HG02852 (cell line): Measurements from ENCODE around the gene JAG1.
A peak's percentile ranks its signal among the peaks of the same experiment; 100 is the strongest.

Experiments
- ATAC-seq: cut with Tn5 transposase; IDR thresholded peaks from one replicate; pipeline ENCODE4 v1.9.1; 2021; ENCODE audit warnings: mild to moderate bottlenecking, moderate library complexity; ENCODE audit not compliant: unreplicated experiment

Gene JAG1

DNA sequence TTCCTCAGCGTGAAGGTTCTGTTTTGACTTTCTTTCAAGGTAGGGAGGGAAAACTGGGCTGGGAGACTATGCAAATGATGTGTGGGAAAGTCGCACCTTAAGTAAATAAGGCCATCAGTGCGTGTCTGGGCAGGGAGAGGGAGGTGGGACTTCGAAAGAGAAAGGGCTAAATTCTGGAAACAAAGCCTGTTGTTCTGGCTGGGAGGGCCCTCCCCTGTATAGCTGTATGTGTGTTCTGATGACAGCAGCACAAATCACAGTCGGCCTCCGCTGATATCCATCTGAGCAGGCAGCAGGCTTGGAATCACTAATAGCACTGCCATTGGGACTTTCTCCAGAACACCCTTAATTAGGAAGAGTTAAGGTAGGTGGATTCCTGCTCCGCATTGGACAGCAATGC, 19.2 kb downstream of the JAG1 start:
- peak; percentile 72 for ATAC-seq

DNA sequence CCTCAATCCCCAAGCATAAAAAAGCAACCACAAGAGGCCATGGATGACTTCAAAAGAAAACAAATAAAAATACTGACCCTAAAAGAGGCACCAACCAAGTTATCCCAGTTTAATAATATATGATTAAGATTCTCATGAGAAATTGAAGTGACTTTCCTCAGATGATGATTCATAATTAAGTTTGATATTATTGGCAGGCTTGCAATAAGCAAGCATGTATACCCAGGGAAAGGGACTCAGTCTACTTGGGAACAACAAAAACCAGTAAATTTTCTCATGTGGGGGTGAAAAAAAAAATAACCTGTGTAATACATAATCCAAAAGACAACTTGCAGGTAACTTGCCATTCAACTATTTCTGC, 19.6 kb downstream of the JAG1 start:
- no peak for ATAC-seq

DNA sequence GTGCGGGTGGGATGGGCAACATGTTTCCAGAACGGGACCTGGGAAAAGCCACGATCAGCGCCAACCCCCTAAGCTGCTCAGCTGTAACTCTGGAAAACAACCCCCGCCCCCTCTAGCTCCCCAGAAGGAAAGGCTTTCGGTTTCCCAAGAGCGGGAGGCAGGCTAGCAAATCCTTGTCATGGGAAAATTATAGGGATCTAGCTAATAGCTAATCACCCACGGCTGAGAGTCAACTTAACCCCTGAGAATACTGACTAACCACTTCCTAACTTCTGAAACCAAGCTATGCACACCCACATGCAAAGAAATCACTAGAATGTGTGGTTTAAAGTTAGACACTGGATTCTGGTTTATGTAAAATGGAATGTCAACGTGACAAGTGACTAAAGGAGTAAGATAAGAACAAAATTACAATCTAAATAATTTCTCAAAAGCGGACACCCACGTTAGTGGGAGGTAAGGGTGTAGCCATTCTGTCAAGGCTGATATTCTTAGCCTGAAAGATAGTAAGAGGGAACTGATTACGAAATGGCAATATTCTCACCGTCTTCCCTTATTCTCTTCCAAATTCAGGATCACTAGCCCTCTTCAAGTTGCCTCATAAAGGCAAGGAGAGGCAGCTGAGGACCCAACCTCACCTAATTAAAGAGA, 20.1 kb downstream of the JAG1 start:
- ATAC-seq, result no peak

DNA sequence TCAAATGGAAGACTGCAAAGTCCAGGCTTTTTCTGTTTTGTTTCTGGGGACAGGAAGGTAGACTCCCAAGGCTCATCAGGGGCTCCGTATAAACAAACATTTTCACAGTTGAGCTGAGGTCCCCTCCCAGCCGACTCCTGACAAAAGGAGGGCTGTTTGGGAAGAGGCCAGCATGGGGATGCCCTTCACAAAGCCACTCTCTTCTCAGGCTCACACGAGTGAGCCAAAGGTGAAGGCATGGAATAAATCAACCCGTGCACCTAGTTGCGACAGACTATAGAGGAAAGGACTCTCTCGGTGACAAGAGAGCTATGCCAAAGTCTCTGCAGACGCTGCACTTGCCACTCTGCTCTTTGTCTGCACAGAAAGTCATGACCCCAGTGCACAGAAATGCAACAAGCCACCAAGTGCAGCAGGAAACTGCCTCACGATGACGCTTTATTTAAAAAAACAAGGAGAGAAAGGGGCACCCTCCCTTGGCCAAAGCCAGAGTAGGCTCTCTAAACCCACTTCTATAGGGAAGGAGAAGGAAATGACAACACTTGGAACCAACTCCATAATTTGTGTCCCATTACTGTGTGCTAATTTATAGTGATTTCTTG, 21.0 kb downstream of the JAG1 start:
- no peak for ATAC-seq

DNA sequence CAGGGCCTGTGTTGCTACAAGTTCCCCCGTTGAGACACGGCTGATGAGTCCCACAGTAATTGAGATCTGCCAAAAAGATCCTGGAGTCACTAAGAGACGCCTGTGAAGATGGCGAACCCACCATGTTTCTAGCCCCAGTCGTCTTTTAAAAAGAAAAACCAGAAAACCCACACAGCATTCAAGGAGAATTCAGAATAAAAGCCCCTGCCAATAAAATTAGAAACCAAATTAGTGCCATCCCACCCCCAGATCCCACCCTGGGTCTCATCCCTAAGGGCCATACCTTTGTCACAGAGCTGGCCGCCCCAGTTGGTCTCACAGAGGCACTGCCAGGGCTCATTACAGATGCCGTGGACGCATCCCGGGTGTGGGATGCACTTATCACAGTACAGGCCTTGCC, 21.6 kb downstream of the JAG1 start:
- no peak for ATAC-seq

DNA sequence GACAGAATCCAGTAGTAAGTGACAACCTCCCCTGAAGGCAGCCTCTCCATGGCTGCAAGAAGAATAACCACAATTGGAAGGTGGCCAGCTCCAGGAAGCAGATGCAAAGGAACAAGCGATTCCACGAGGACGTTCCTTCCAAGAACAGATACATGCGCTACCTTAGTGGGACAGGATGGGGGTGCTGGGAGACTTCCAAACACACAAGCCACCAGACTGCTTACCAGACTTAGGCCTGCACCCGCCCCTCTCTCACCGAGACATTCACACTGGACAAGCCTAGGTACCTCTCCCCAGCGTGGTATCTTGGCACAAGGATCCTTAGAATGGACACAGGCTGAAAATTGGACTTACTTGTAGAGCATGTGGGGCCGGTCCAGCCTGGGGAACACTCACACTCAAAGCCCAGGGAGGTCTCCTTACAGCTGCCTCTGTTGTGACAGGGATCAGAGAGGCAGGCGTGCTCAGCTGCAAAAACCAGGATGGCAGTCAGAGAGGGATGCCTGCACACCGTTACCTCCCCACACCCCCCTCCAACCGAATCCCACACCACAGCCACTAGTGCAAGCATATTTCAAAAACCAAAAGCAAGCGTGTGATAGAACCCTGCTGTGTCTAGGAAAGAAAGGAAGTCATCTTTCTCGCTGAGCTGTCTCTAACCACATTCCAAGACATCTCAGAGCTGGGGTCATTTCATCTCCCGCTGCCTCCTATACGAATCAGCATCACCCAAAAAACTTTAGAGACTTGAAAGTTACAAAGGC, 22.4 kb downstream of the JAG1 start:
- no peak for ATAC-seq

DNA sequence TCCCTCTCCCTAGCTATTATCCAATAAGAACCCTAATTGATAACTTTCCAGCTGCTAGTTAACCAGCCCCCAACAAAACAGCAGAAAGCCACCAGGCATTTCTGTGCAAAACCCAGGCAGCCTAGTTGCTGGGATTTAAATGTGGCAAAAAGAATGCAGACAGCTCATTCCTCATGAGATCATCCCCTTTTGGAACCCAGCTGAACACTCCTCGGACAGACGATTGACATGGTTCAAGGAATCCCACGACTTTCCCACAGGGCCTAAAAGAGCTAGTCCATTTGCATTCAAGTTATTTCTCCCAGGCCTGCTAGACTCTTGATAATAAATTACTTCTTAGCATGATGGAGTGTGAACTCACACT, 24.0 kb downstream of the JAG1 start:
- ATAC-seq, result no peak

DNA sequence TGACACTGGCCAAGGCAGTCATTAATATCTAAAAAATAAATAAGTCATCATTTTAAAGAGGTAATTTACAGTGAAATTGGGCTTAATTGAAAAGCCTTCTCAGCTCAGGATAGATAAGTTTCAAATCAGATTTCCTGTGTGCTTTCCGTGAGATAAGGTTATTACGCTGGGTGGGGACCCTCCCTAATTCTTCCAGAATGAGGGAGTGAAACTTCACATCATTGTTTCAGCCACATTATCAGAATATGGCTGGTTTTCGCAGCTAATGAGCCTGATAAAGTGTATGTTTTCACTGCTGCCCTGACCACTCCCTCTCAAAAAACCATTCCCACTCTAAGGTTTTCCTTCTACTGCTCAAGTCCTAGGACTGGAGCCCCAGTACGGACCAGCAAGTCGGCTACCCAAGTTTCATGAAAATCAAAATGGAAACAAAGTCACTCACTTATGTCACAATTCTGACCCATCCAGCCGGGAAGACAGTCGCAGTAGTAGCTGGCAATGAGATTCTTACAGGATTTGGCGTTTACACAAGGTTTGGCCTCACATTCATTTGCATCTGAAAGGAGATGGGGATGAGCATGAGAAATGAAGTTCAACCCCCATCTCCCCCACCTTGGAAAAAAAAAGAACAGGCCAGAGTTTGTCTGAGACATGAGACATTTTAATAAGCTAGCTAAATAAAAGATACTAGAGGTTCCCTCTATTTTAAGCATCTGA, 24.6 kb downstream of the JAG1 start:
- ATAC-seq, result no peak

DNA sequence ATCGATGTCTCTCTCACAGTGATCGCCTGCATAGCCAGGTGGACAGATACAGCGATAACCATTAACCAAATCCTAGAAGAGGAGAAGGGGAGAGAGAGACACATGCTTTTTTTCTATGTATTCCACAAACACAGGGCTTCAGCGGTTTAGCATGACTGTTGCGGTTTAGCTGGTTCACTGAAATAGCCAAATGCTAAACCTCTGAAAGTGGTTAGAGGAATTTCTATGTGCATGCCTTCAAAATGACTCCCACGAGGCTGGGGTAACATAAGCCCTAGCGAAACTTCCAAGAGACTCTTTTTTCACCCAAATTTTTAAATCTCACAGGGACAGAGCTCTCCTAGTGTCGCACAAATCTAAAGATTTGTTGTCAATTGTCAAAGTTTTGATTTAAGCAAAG, 25.1 kb downstream of the JAG1 start:
- ATAC-seq, result no peak

DNA sequence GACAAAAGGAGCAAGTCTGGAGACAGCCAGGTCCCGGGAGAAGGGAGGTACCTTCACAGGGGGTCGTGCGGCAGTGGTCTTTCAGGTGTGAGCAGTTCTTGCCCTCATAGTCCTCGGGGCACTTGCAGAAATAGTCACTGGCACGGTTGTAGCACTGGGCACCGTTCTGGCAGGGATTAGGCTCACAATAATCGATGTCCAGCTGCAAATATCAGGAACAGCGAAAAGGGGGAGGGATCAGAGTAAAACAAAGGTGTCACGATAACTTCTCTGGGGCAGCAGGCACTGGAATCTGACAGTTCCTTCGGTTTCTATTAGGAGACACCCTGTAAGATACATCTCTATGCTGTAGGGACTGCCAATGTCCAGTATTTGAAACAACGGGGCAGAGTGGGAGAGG, 25.9 kb downstream of the JAG1 start:
- no peak for ATAC-seq

DNA sequence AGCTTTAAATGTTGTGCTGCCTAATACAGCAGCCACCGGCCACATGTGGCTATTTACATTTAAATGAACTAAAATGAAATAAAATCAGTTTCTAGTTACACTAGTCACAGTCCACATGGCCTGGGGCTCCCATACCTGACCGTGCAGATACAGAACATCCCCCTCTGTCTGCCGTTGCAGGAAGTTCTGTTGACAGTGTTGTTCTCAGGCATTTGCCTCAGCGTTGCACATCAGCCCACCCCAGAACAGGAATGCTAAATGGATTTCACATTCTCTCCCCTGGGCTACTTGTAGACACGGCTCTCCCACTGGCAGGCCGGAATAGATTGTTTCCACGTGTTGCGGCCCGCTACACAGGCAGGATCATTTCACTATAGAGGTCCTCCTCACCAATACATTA, 26.3 kb downstream of the JAG1 start:
- peak; percentile 34 for ATAC-seq

DNA sequence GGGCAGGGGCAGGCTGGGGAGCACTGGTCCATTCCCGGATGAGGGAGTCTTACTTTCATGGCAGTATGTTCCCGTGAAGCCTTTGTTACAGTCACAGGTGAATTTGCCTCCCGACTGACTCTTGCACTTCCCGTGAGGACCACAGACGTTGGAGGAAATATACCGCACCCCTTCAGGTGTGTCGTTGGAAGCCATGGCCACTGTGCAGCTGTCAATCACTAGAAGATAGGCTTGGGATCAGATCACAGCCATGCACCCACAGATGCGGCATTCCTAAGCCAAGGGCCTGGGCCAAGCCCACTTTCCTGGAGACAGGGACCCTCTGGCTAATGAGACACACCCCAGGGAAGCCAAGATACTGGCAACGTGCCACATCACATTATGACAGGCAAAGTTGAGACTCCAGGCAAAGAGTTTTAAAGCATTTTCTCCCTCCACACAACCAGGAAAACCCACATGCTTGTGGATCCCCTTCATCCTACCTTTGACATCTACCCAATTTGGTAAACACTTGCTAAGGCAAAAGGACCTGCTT, 26.8 kb downstream of the JAG1 start:
- no peak for ATAC-seq

DNA sequence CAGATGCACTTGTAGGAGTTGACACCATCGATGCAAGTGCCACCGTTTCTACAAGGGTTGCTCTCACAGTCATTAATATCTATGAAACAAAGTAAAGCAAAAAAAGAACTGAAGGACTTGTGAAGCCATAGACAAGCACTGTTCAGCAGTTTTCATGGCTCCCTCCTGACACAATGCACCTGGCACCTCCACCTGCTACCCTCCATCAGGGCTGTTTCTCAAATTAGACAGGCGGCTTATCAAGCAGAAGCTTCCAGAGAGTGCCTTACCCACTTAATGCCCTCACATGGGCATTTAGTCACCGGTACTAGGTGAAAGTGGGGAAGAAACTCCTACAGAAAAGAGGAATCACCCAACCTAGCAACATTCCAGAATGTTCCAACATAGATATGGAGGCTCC, 27.8 kb downstream of the JAG1 start:
- no peak for ATAC-seq

DNA sequence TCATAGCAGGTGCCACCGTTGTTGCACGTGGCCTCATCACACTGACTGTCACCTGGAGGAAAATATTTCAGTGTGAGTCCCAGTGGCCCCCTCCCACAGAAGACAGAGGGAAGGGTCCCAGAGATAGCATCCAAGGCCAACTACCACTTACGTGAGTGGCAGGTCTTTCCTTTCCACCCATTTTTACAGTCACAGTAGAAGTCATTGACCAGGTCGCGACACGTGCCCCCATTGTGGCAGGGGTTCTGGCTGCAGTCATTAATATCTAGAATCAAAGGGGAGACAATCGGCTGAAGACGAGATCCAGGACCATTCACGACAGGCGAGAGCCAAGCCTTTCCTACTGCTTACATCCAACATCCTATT, 28.6 kb downstream of the JAG1 start:
- no peak for ATAC-seq

DNA sequence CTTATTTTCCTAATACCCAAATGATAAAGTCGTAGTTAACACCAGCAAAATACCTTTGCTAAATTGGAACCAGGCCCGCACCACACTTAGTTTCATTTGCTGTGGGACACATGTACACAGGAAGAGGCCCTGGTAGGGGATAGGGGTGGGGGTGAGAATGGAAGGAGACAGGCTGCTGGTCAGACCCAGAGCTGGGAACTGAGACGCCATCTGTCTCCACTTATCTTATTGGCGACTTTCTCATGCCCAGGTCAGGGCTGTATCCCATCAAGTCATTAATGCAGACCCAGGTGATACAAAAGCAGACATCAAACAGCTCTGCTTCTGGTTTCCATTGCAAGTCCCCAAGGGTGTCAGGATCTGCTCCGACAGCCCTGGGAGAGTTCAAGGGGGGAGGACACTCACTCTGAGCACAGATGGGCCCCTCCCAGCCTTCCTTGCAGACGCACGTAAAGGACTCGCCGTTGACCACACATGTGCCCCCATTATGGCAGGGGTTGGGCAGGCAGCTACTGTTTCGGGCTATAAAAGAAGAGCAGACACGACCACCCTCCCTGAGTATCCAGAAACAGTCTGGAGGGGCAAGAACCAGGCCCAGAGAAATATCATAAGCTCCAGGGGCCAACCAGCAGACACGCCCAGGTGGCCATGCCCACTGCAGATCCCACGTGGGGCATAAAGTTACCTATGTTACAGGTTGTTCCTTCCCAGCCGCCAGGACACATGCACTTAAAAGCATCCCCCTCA, 29.2 kb downstream of the JAG1 start:
- peak; percentile 56 for ATAC-seq

DNA sequence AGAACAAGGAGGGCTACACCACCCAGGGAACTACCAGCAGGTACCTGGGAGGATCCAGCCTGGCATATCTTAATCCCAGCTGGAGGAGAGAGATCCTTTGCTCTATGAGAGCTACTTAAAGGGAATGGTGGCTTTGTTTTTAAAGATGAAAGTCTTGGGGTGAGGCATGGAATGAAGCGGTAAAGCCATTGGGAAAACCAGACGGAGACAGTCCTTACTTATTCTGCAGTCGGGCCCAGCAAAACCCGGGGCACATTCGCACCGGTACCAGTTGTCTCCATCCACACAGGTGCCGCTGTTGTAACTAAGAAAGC, 30.3 kb downstream of the JAG1 start:
- no peak for ATAC-seq

DNA sequence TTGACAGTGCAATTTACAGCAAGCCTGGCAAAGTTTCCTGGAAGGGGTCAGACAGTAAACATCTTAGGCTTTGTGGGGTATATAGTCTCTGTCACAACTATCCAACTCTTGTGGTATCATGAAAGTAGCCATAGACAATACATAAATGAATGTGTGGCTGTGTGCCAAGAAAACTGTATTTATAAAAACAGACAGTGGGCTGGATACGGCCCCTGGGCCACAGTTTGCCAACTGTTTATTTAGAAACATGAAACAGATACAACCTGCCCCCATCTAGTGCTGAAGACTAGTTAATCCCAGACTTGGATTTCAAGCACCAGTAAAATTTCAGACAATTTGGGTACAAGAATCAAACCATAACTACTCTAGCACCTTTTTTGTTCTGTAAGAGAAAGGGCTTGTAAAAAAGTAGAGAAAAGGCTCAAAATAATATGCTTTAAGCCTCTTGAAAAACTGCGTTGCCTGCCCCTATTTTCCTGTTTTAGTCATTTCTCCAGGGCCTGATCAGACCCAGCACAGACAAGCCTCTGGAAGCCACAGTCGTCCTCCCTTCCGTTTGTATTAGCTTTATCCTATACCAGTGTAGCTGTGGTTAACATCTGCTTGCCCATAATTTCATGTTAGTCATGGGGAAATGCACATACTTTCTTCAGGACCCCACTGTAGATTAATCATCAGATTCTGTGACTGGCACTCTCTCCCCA, 30.8 kb downstream of the JAG1 start:
- ATAC-seq, result no peak

DNA sequence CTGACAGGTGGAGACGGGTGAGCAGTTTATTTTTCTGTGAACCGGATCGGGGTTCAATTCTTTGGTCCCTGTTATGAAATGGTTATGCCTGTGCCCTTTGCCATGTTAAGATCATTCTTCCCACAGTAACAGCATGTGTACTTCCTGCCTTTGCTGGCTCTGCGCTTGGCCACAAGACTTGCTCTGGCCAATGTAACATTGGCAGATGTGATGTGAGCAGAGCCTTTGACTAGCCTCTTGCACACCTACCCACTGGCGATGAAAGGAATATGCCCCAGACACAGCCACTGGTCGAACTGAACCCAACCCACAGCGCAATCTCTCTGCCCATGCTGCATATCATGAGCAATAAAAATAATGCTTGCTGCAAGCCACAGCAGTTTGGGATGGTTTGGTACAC, 31.9 kb downstream of the JAG1 start:
- ATAC-seq, result no peak

DNA sequence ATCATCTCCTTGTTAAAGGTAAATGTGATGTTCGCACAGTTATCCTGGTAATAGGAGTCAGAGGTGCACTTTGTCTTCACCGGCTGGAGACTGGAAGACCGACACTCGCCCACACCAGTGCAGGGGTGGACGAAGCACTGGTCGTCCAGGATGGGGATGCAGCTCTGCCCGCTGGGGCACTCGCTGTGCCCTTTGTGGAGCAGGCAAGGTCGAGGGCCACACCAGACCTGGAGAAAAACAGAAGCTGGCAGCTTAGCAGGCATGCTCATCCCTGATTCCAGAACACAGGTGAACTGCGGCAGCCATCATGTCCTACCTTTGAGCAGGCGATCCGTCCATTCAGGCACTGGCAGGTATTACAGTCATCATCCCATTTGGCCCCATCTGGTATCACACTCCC, 32.3 kb downstream of the JAG1 start:
- ATAC-seq, result no peak

DNA sequence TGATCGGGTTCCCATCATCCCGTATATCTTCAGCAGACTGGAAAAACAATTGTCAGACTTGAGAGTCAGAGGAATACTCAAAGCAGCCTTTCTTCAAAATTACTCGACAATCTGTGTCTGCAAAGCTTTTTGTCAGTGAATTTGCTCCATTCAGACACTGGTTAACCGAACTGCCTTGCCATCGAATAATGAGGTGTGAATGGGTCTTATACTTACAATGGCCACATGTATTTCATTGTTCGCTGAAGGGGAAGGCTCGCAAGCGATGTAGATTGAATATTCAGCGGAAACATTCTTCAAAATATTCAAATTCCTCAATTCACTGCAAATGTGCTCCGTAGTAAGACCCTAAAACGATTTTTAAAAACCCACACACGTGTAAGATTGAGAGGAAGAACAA, 32.9 kb downstream of the JAG1 start:
- no peak for ATAC-seq
